Sigmoid colon (tissue), 3 donors: ENCODE measurements around the gene TCF12.

Experiments used
- POLR2A ChIP-seq, 2 donors: fragments of 450-650 bp; IDR thresholded peaks; one replicate each; pipeline ENCODE4 v1.6.1; 2016; ENCODE audit warnings: antibody characterized with exemption in 2 of 2, mild to moderate bottlenecking in 2 of 2, moderate library complexity in 2 of 2
- TF ChIP-seq, protein P1 (sequence below), 4 experiments: fragments of 450-650 bp in 3 of 4; fragments of 200-600 bp in 1 of 4; IDR thresholded peaks; one replicate each; pipeline ENCODE4 v1.5.1; 2016 to 2019; ENCODE audit warnings: antibody characterized with exemption in 4 of 4, mild to moderate bottlenecking in 3 of 4, moderate library complexity in 2 of 4

DNA sequence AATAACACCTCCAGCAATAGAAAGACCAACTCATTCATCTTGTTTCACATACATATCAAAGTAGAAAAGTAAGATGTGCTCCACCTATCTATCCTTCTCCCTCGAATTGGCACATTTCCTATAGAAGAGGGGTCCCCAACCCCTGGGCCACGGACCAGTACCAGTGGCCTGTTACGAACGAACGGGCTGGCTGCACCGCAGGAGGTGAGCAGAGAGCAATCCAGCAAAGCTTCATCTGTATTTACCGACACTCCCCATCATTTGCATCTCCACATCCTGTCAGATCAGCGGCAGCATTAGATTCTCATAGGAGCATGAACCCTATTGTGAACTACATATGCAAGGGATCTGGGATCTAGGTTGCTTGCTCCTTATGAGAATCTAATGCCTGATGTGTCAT is 362.9 kb downstream of the TCF12 start:
- TF ChIP-seq, protein P1, sequence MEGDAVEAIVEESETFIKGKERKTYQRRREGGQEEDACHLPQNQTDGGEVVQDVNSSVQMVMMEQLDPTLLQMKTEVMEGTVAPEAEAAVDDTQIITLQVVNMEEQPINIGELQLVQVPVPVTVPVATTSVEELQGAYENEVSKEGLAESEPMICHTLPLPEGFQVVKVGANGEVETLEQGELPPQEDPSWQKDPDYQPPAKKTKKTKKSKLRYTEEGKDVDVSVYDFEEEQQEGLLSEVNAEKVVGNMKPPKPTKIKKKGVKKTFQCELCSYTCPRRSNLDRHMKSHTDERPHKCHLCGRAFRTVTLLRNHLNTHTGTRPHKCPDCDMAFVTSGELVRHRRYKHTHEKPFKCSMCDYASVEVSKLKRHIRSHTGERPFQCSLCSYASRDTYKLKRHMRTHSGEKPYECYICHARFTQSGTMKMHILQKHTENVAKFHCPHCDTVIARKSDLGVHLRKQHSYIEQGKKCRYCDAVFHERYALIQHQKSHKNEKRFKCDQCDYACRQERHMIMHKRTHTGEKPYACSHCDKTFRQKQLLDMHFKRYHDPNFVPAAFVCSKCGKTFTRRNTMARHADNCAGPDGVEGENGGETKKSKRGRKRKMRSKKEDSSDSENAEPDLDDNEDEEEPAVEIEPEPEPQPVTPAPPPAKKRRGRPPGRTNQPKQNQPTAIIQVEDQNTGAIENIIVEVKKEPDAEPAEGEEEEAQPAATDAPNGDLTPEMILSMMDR (IDR thresholded peaks at IDR 0.05) = no peak
- no peak for TF ChIP-seq POLR2A (IDR thresholded peaks at IDR 0.05)
